ENCODE results near the gene SPACA7. TPM values are rescaled to one million over a fixed set of nuclear protein-coding genes. Genes with fewer than 3 reads are reported as not detected.

Gene SPACA7
- total and polyA plus RNA-seq, 9 of the 15 experiments (the other 6 are each of a cell fraction or from before 2014, with no cell fraction given), result not detected

GRCh38 chr13:112443995-112444311, 67.8 kb downstream of the SPACA7 start (continued):
- TF ChIP-seq, protein P1, sequence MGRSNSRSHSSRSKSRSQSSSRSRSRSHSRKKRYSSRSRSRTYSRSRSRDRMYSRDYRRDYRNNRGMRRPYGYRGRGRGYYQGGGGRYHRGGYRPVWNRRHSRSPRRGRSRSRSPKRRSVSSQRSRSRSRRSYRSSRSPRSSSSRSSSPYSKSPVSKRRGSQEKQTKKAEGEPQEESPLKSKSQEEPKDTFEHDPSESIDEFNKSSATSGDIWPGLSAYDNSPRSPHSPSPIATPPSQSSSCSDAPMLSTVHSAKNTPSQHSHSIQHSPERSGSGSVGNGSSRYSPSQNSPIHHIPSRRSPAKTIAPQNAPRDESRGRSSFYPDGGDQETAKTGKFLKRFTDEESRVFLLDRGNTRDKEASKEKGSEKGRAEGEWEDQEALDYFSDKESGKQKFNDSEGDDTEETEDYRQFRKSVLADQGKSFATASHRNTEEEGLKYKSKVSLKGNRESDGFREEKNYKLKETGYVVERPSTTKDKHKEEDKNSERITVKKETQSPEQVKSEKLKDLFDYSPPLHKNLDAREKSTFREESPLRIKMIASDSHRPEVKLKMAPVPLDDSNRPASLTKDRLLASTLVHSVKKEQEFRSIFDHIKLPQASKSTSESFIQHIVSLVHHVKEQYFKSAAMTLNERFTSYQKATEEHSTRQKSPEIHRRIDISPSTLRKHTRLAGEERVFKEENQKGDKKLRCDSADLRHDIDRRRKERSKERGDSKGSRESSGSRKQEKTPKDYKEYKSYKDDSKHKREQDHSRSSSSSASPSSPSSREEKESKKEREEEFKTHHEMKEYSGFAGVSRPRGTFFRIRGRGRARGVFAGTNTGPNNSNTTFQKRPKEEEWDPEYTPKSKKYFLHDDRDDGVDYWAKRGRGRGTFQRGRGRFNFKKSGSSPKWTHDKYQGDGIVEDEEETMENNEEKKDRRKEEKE (IDR thresholded peaks at IDR 0.05; ENCODE audit: borderline replicate concordance in 1 of 2, control insufficient read depth in 1 of 2, low read depth in 2 of 2, low read length in 1 of 2), result no peak
- TF ChIP-seq ZBTB2 (IDR thresholded peaks at IDR 0.05) (no peak), NCOA1 (IDR thresholded peaks at IDR 0.05; ENCODE audit: low read depth) (no peak), THAP7 (CRISPR knock-in tag; IDR thresholded peaks at IDR 0.05) (no peak), MCM3 (IDR thresholded peaks at IDR 0.05) (no peak), SAFB (IDR thresholded peaks at IDR 0.05; ENCODE audit: borderline replicate concordance, low read depth, low read length) (no peak), BRD4 (IDR thresholded peaks at IDR 0.05) (no peak), RFX7 (CRISPR knock-in tag; IDR thresholded peaks at IDR 0.05) (no peak), FOXA3 (CRISPR knock-in tag; conservative IDR thresholded peaks at IDR 0.05 in 1 of 2, IDR thresholded peaks at IDR 0.05 in 1 of 2) (no peak), KAT7 (CRISPR knock-in tag; IDR thresholded peaks at IDR 0.05; ENCODE audit: borderline replicate concordance) (no peak), ZNF507 (tag; conservative IDR thresholded peaks at IDR 0.05) (no peak), SMAD2 (IDR thresholded peaks at IDR 0.05; ENCODE audit: low read depth, low read length) (no peak), ZNF133 (CRISPR knock-in tag; IDR thresholded peaks at IDR 0.05) (no peak), SPI1 (IDR thresholded peaks at IDR 0.05; ENCODE audit: borderline replicate concordance, low read depth, low read length) (no peak), RBM34 (IDR thresholded peaks at IDR 0.05; ENCODE audit: borderline replicate concordance, insufficient read depth, low read length) (no peak), NELFE (IDR thresholded peaks at IDR 0.05; ENCODE audit: insufficient read depth, insufficient read length) (no peak), OTX1 (CRISPR knock-in tag; IDR thresholded peaks at IDR 0.05) (no peak), ARID2 (IDR thresholded peaks at IDR 0.05) (no peak)
- TF ChIP-seq, protein P2, sequence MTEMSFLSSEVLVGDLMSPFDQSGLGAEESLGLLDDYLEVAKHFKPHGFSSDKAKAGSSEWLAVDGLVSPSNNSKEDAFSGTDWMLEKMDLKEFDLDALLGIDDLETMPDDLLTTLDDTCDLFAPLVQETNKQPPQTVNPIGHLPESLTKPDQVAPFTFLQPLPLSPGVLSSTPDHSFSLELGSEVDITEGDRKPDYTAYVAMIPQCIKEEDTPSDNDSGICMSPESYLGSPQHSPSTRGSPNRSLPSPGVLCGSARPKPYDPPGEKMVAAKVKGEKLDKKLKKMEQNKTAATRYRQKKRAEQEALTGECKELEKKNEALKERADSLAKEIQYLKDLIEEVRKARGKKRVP (CRISPR knock-in tag; IDR thresholded peaks at IDR 0.05), result no peak
- TF ChIP-seq, protein P3, sequence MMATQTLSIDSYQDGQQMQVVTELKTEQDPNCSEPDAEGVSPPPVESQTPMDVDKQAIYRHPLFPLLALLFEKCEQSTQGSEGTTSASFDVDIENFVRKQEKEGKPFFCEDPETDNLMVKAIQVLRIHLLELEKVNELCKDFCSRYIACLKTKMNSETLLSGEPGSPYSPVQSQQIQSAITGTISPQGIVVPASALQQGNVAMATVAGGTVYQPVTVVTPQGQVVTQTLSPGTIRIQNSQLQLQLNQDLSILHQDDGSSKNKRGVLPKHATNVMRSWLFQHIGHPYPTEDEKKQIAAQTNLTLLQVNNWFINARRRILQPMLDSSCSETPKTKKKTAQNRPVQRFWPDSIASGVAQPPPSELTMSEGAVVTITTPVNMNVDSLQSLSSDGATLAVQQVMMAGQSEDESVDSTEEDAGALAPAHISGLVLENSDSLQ (IDR thresholded peaks at IDR 0.05), result no peak
- TF ChIP-seq, protein P4, sequence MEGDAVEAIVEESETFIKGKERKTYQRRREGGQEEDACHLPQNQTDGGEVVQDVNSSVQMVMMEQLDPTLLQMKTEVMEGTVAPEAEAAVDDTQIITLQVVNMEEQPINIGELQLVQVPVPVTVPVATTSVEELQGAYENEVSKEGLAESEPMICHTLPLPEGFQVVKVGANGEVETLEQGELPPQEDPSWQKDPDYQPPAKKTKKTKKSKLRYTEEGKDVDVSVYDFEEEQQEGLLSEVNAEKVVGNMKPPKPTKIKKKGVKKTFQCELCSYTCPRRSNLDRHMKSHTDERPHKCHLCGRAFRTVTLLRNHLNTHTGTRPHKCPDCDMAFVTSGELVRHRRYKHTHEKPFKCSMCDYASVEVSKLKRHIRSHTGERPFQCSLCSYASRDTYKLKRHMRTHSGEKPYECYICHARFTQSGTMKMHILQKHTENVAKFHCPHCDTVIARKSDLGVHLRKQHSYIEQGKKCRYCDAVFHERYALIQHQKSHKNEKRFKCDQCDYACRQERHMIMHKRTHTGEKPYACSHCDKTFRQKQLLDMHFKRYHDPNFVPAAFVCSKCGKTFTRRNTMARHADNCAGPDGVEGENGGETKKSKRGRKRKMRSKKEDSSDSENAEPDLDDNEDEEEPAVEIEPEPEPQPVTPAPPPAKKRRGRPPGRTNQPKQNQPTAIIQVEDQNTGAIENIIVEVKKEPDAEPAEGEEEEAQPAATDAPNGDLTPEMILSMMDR (IDR thresholded peaks at IDR 0.05 in 2 of 3, conservative IDR thresholded peaks at IDR 0.05 in 1 of 3; ENCODE audit: insufficient read depth in 2 of 3, low read depth in 1 of 3, low read length in 3 of 3), result peak; percentile 84 to 87 (median 85)

All from K562 (cell line).